ENCODE data around the gene RFTN1.

RFTN1 gene

DNA sequence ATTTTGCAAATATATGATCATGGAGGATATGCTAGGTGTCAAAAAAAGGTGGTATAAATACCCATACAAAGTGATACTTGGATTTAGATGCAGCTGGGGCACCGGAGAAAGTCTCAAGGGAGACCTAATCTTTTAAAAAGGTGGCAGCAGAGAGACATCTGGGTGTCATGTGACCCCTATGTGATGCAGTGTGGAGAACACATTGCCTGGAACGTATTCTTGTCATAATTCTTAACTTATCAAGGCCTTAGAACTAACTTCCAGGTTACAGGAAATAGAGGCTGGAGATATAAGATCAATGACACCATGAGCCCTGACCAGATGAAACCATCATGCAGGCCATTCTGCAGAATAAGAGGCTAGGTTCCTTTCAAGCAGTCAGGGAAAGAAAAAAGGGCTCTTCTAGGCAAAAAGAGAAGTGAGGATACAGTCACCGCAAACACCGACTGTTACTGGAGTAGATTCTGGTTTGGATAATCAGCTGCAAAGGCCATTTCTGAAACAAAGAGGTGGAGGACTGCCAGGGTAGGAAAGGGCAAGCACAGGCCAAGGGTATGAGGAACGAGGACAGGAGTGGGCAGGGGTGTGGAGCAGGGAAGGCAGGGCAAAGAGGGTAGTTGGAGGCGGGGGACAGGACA lies 147.9 kb downstream of the RFTN1 start:
- Histone ChIP-seq H3K79me2 (ENCODE audit: control insufficient read depth, low read length) (peaks cover 98% of the 10 kb centered on the region), H3K9me3 (ENCODE audit: control insufficient read depth, insufficient read depth, low read length) (no peaks in the 10 kb centered on the region), H3K9me2 (replicated peaks; ENCODE audit: control insufficient read depth, low read length) (no peaks in the 10 kb centered on the region), H4K20me1 (ENCODE audit: control insufficient read depth, insufficient read depth, low read depth, low read length) (no peaks in the 10 kb centered on the region), H3K4me1 (ENCODE audit: control insufficient read depth, low read length) (peaks cover 93% of the 10 kb centered on the region), H3K27ac (ENCODE audit: low read depth, low read length) (no peak overlapping the region), H3K4me3 (ENCODE audit: low read length) (no peak overlapping the region), H3K36me3 (ENCODE audit: control insufficient read depth, low read length) (peaks cover 100% of the 10 kb centered on the region), H3K4me2 (ENCODE audit: low read length) (no peak overlapping the region), H3K27me3 (ENCODE audit: control insufficient read depth, low read length) (no peaks in the 10 kb centered on the region), H3F3A (ENCODE audit: control insufficient read depth, insufficient read depth) (0 out of 2 replicates have a peak, but pooled peaks cover 5% of the 10 kb centered on the region)
- TF ChIP-seq, protein P1, sequence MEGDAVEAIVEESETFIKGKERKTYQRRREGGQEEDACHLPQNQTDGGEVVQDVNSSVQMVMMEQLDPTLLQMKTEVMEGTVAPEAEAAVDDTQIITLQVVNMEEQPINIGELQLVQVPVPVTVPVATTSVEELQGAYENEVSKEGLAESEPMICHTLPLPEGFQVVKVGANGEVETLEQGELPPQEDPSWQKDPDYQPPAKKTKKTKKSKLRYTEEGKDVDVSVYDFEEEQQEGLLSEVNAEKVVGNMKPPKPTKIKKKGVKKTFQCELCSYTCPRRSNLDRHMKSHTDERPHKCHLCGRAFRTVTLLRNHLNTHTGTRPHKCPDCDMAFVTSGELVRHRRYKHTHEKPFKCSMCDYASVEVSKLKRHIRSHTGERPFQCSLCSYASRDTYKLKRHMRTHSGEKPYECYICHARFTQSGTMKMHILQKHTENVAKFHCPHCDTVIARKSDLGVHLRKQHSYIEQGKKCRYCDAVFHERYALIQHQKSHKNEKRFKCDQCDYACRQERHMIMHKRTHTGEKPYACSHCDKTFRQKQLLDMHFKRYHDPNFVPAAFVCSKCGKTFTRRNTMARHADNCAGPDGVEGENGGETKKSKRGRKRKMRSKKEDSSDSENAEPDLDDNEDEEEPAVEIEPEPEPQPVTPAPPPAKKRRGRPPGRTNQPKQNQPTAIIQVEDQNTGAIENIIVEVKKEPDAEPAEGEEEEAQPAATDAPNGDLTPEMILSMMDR (IDR thresholded peaks at IDR 0.05; ENCODE audit: low read depth, low read length, poor library complexity, severe bottlenecking) = no peak
- TF ChIP-seq EZH2phosphoT487 (IDR thresholded peaks at IDR 0.05; ENCODE audit: borderline replicate concordance, low read length) = no peak

DNA sequence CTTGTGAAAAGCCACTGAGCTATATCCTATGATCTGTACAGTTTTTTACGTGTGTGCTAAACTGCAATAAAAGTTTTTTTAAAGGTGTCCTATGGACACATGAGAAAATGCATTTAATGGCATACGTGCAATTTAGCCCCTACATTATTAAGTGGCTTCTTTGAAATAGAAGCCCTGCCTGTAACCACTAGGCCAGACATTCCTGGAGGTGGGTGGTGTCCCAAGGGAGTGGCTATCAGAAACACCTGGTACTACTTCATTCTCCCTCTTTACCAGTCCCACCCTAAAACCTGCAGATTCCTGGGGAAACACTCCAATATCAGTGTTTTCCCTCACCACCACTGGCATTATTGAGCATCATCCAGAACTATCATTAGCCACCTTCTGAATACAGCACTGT lies 148.5 kb downstream of the RFTN1 start:
- H3K27ac ChIP-seq (ENCODE audit: low read depth, low read length) = no peak overlapping the region
- peaks cover 98% of the 10 kb centered on the region for H3K79me2 ChIP-seq (ENCODE audit: control insufficient read depth, low read length)
- peaks cover 93% of the 10 kb centered on the region for H3K4me1 ChIP-seq (ENCODE audit: control insufficient read depth, low read length)
- H4K20me1 ChIP-seq (ENCODE audit: control insufficient read depth, insufficient read depth, low read depth, low read length) = no peaks in the 10 kb centered on the region
- H3K27me3 ChIP-seq (ENCODE audit: control insufficient read depth, low read length) = no peaks in the 10 kb centered on the region
- no peaks in the 10 kb centered on the region for H3K9me3 ChIP-seq (ENCODE audit: control insufficient read depth, insufficient read depth, low read length)
- no peak overlapping the region for H3K4me2 ChIP-seq (ENCODE audit: low read length)
- 0 out of 2 replicates have a peak, but pooled peaks cover 5% of the 10 kb centered on the region for H3F3A ChIP-seq (ENCODE audit: control insufficient read depth, insufficient read depth)
- H3K4me3 ChIP-seq (ENCODE audit: low read length) = no peak overlapping the region
- TF ChIP-seq EZH2phosphoT487 (IDR thresholded peaks at IDR 0.05; ENCODE audit: borderline replicate concordance, low read length) = no peak
- TF ChIP-seq, protein P1 (IDR thresholded peaks at IDR 0.05; ENCODE audit: low read depth, low read length, poor library complexity, severe bottlenecking) = no peak
- peaks cover 100% of the 10 kb centered on the region for H3K36me3 ChIP-seq (ENCODE audit: control insufficient read depth, low read length)
- H3K9me2 ChIP-seq (replicated peaks; ENCODE audit: control insufficient read depth, low read length) = no peaks in the 10 kb centered on the region

DNA sequence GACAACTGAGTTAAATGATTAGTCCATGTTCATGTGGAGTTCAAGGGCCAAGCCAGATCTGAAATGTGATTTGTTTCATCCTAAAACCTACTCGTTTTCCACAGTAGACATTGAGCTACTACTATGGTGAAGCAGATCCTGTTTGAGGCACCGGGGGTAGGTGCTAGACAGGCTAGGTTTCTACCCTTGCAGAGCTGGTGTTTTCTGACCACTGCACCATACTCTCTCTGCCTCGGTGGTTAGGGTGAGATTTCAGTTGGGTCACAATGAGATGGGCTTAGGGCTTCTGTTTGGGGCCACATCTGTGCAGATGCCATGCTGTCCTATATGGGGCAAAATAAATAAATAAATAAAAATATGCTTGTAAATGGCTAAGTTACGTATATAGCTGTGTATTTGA lies 149.2 kb downstream of the RFTN1 start:
- Histone ChIP-seq H4K20me1 (ENCODE audit: control insufficient read depth, insufficient read depth, low read depth, low read length) (no peaks in the 10 kb centered on the region), H3K9me3 (ENCODE audit: control insufficient read depth, insufficient read depth, low read length) (no peaks in the 10 kb centered on the region), H3K4me1 (ENCODE audit: control insufficient read depth, low read length) (peaks cover 92% of the 10 kb centered on the region), H3K79me2 (ENCODE audit: control insufficient read depth, low read length) (peaks cover 96% of the 10 kb centered on the region), H3K36me3 (ENCODE audit: control insufficient read depth, low read length) (peaks cover 98% of the 10 kb centered on the region), H3K4me2 (ENCODE audit: low read length) (no peak overlapping the region), H3K9me2 (replicated peaks; ENCODE audit: control insufficient read depth, low read length) (no peaks in the 10 kb centered on the region), H3K27me3 (ENCODE audit: control insufficient read depth, low read length) (no peaks in the 10 kb centered on the region), H3K4me3 (ENCODE audit: low read length) (no peak overlapping the region), H3K27ac (ENCODE audit: low read depth, low read length) (no peak overlapping the region), H3F3A (ENCODE audit: control insufficient read depth, insufficient read depth) (0 out of 2 replicates have a peak, but pooled peaks cover 5% of the 10 kb centered on the region)
- no peak for TF ChIP-seq EZH2phosphoT487 (IDR thresholded peaks at IDR 0.05; ENCODE audit: borderline replicate concordance, low read length)
- TF ChIP-seq, protein P1 (IDR thresholded peaks at IDR 0.05; ENCODE audit: low read depth, low read length, poor library complexity, severe bottlenecking) = no peak

Data from DOHH2 (cell line).